HEK293 (cell line): Measurements from ENCODE around the gene ANXA8.

ENCODE experiments used
- CTCF ChIA-PET: fragments of 350-600 bp; formaldehyde crosslinking; extraction: SDS; loops from one replicate; lab custom pipeline; 2021; ENCODE audit warnings: antibody characterized with exemption; lab: Yijun Ruan, JAX
- POLR2A ChIA-PET: fragments of 300-600 bp; formaldehyde crosslinking; extraction: SDS; loops from one replicate; lab custom pipeline; 2020; ENCODE audit warnings: antibody characterized with exemption, inconsistent platforms; lab: Yijun Ruan, JAX
- H3K27ac ChIP-seq: fragments of 200-500 bp; sonication (Bioruptor generic); 2 replicates; pipeline ENCODE4 v1.5.1; 2014; ENCODE audit warnings: low read depth, low read length, control low read depth, inconsistent platforms; ENCODE audit errors: extremely low read depth
- H3K36me3 ChIP-seq, 2 experiments: fragments of 200-500 bp in 1 of 2; sonication (Bioruptor generic) in 1 of 2; 1 replicate in 1 of 2; 2 replicates in 1 of 2; pipeline ENCODE4 v1.5.1; 2014 to 2017; ENCODE audit warnings: inconsistent platforms in 2 of 2, low read length in 2 of 2; ENCODE audit not compliant: control insufficient read depth in 2 of 2, insufficient read depth in 1 of 2
- H3K4me1 ChIP-seq: fragments of 200-500 bp; sonication (Bioruptor generic); 2 replicates; pipeline ENCODE4 v1.5.1; 2014; ENCODE audit warnings: mild to moderate bottlenecking, low read length, inconsistent platforms; ENCODE audit not compliant: control insufficient read depth, insufficient read depth
- H3K4me3 ChIP-seq: 2 replicates; pipeline ENCODE4 v1.5.1; 2011; ENCODE audit warnings: low read depth, mild to moderate bottlenecking, control low read depth, low read length, moderate library complexity
- H3K9me3 ChIP-seq: fragments of 200-500 bp; sonication (Bioruptor generic); 2 replicates; pipeline ENCODE4 v1.5.1; 2014; ENCODE audit warnings: low read depth, low read length, inconsistent platforms; ENCODE audit not compliant: control insufficient read depth, insufficient read depth
- ATF2 ChIP-seq: fragments of 450-650 bp; formaldehyde crosslinking; IDR thresholded peaks from 2 replicates; pipeline ENCODE4 v1.5.1; 2016; ENCODE audit warnings: missing biosample characterization, missing genetic modification characterization, low read depth
- FEZF1 ChIP-seq: fragments of 450-650 bp; formaldehyde crosslinking; IDR thresholded peaks from 2 replicates; pipeline ENCODE4 v1.5.1; 2016; ENCODE audit warnings: missing biosample characterization, missing genetic modification characterization
- PBX3 ChIP-seq: sonication (generic); formaldehyde crosslinking; IDR thresholded peaks from 2 replicates; pipeline ENCODE4 v1.8.1; 2022; ENCODE audit warnings: mild to moderate bottlenecking, moderate library complexity, missing genetic modification reagents
- PRDM1 ChIP-seq: fragments of 450-650 bp; formaldehyde crosslinking; IDR thresholded peaks from 2 replicates; pipeline ENCODE4; 2016; ENCODE audit warnings: missing biosample characterization, missing genetic modification characterization
- PRDM4 ChIP-seq: fragments of 450-650 bp; formaldehyde crosslinking; IDR thresholded peaks from 2 replicates; pipeline ENCODE4 v1.5.1; 2017; ENCODE audit warnings: missing biosample characterization, missing genetic modification characterization
- SP2 ChIP-seq: fragments of 450-650 bp; formaldehyde crosslinking; IDR thresholded peaks from 2 replicates; pipeline ENCODE4 v1.5.1; 2016; ENCODE audit warnings: missing biosample characterization, missing genetic modification characterization
- ZFP37 ChIP-seq: fragments of 450-650 bp; formaldehyde crosslinking; IDR thresholded peaks from 2 replicates; pipeline ENCODE4 v1.5.1; 2016; ENCODE audit warnings: missing biosample characterization, missing genetic modification characterization
- ZNF148 ChIP-seq: fragments of 450-650 bp; formaldehyde crosslinking; IDR thresholded peaks from 2 replicates; pipeline ENCODE4 v1.5.0; 2017; ENCODE audit warnings: missing biosample characterization, missing genetic modification characterization, borderline replicate concordance
- ZNF175 ChIP-seq: fragments of 450-650 bp; formaldehyde crosslinking; IDR thresholded peaks from 2 replicates; pipeline ENCODE4 v1.5.1; 2016; ENCODE audit warnings: missing biosample characterization, missing genetic modification characterization
- ZNF280D ChIP-seq: fragments of 450-650 bp; formaldehyde crosslinking; IDR thresholded peaks from 2 replicates; pipeline ENCODE4 v1.5.1; 2016; ENCODE audit warnings: missing biosample characterization, missing genetic modification characterization
- ZNF514 ChIP-seq: fragments of 450-650 bp; formaldehyde crosslinking; IDR thresholded peaks from 2 replicates; pipeline ENCODE4 v1.5.1; 2016; ENCODE audit warnings: missing biosample characterization, missing genetic modification characterization
- ZNF544 ChIP-seq: fragments of 450-650 bp; formaldehyde crosslinking; IDR thresholded peaks from 2 replicates; pipeline ENCODE4 v1.5.0; 2017; ENCODE audit warnings: missing biosample characterization, missing genetic modification characterization
- ZNF560 ChIP-seq: fragments of 450-650 bp; formaldehyde crosslinking; IDR thresholded peaks from 2 replicates; pipeline ENCODE4 v1.5.1; 2017; ENCODE audit warnings: missing biosample characterization, missing genetic modification characterization, borderline replicate concordance
- ZNF561 ChIP-seq: fragments of 450-650 bp; IDR thresholded peaks from 2 replicates; pipeline ENCODE4 v1.5.1; 2018; ENCODE audit warnings: missing biosample characterization, missing genetic modification characterization, borderline replicate concordance
- ZNF639 ChIP-seq: fragments of 450-650 bp; formaldehyde crosslinking; IDR thresholded peaks from 2 replicates; pipeline ENCODE4 v1.5.1; 2016; ENCODE audit warnings: missing biosample characterization, missing genetic modification characterization
- ZNF658 ChIP-seq: fragments of 450-650 bp; formaldehyde crosslinking; IDR thresholded peaks from 2 replicates; pipeline ENCODE4; 2016; ENCODE audit warnings: missing biosample characterization, missing genetic modification characterization
- ZNF791 ChIP-seq: fragments of 450-650 bp; formaldehyde crosslinking; IDR thresholded peaks from 2 replicates; pipeline ENCODE4 v1.5.1; 2016; ENCODE audit warnings: missing biosample characterization, missing genetic modification characterization
- TF ChIP-seq, protein P1 (sequence below): fragments of 450-650 bp; formaldehyde crosslinking; IDR thresholded peaks from 2 replicates; pipeline ENCODE4 v1.5.1; 2016; ENCODE audit warnings: missing biosample characterization, missing genetic modification characterization

ANXA8 gene

GRCh38 chr10:47418321-47418720, 65.6 kb downstream of the ANXA8 start:
- no peaks in the 10 kb centered on the region for H3K9me3 ChIP-seq
- no peak overlapping the region for H3K27ac ChIP-seq
- H3K36me3 ChIP-seq = no peaks in the 10 kb centered on the region
- no peaks in the 10 kb centered on the region for H3K4me1 ChIP-seq
- ChIA-PET CTCF (no interaction called here), POLR2A (interaction anchor here (0.7 kb wide), 1 partner anchor 68 kb away, joined by 3 read pairs; no protein-coding TSS in a partner anchor)
- no peak for TF ChIP-seq PRDM1
- no peak for TF ChIP-seq SP2 (tag by site-specific recombination)
- no peak for TF ChIP-seq ZNF148 (tag by site-specific recombination)
- TF ChIP-seq ZNF175 (tag by site-specific recombination) = no peak
- no peak for TF ChIP-seq ZNF639 (tag by site-specific recombination)
- TF ChIP-seq ZNF560 (tag by site-specific recombination) = no peak
- TF ChIP-seq, protein P1, sequence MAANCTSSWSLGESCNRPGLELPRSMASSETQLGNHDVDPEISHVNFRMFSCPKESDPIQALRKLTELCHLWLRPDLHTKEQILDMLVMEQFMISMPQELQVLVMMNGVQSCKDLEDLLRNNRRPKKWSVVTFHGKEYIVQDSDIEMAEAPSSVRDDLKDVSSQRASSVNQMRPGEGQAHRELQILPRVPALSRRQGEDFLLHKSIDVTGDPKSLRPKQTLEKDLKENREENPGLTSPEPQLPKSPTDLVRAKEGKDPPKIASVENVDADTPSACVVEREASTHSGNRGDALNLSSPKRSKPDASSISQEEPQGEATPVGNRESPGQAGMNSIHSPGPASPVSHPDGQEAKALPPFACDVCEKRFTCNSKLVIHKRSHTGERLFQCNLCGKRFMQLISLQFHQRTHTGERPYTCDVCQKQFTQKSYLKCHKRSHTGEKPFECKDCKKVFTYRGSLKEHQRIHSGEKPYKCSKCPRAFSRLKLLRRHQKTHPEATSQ (tag by site-specific recombination) = no peak
- no peak for TF ChIP-seq ZNF280D (tag by site-specific recombination)
- no peak for TF ChIP-seq PBX3 (CRISPR knock-in tag)
- TF ChIP-seq ZNF791 (tag by site-specific recombination) = no peak
- TF ChIP-seq ZFP37 = no peak
- TF ChIP-seq ZNF514 (tag by site-specific recombination) = no peak
- no peak for TF ChIP-seq FEZF1 (tag by site-specific recombination)
- TF ChIP-seq ZNF544 (tag by site-specific recombination) = no peak
- no peak for TF ChIP-seq PRDM4
- TF ChIP-seq ATF2 (tag by site-specific recombination) = no peak
- TF ChIP-seq ZNF658 (tag by site-specific recombination) = no peak
- TF ChIP-seq ZNF561 (tag by site-specific recombination) = no peak
- TF ChIP-seq, all 188 proteins: peak for 0
- H3K4me3 ChIP-seq = no peak overlapping the region
